Tibial nerve (tissue), 4 donors: ENCODE results near the gene UBASH3B.

Source experiments
- EP300 ChIP-seq, 2 donors: sonication (generic); formaldehyde crosslinking; IDR thresholded peaks; one replicate each; pipeline ENCODE4 v1.6.1; 2017; ENCODE audit warnings: antibody characterized with exemption in 2 of 2, mild to moderate bottlenecking in 1 of 2
- TF ChIP-seq, protein P1 (sequence below), 5 experiments: fragments of 200-600 bp in 3 of 5; fragments of 450-650 bp in 2 of 5; sonication (generic) in 3 of 5; IDR thresholded peaks; one replicate each; pipeline ENCODE4 v1.5.1; 2016 to 2019; ENCODE audit warnings: antibody characterized with exemption in 5 of 5, mild to moderate bottlenecking in 3 of 5, moderate library complexity in 2 of 5

GRCh38 chr11:122728561-122728960, 73.0 kb downstream of the UBASH3B start:
- TF ChIP-seq EP300 (IDR thresholded peaks at IDR 0.05), result no peak
- TF ChIP-seq, protein P1, sequence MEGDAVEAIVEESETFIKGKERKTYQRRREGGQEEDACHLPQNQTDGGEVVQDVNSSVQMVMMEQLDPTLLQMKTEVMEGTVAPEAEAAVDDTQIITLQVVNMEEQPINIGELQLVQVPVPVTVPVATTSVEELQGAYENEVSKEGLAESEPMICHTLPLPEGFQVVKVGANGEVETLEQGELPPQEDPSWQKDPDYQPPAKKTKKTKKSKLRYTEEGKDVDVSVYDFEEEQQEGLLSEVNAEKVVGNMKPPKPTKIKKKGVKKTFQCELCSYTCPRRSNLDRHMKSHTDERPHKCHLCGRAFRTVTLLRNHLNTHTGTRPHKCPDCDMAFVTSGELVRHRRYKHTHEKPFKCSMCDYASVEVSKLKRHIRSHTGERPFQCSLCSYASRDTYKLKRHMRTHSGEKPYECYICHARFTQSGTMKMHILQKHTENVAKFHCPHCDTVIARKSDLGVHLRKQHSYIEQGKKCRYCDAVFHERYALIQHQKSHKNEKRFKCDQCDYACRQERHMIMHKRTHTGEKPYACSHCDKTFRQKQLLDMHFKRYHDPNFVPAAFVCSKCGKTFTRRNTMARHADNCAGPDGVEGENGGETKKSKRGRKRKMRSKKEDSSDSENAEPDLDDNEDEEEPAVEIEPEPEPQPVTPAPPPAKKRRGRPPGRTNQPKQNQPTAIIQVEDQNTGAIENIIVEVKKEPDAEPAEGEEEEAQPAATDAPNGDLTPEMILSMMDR (IDR thresholded peaks at IDR 0.05), result no peak
